GM12878 (cell line): ENCODE data around the gene QSOX1. TPM values are rescaled to one million over a fixed set of nuclear protein-coding genes. Genes with fewer than 3 reads are reported as not detected.

Source experiments
- ATAC-seq: fragments of 200-7000 bp; cut with Tn5 transposase; 3 replicates; pipeline ENCODE4 v1.9.1; 2020; ENCODE audit warnings: mild to moderate bottlenecking, moderate library complexity
- BruUV-seq: library from RNA; stranded (reverse); fragments of 400-500 nt; replicated peaks from 2 replicates; lab custom pipeline; 2021; lab: Mats Ljungman, UMichigan
- CTCF ChIA-PET: fragments of 300-600 bp; sonication (Branson Sonifier 250); formaldehyde crosslinking; extraction: SDS; loops from one replicate; lab custom pipeline; 2021; ENCODE audit warnings: inconsistent platforms; lab: Yijun Ruan, JAX
- POLR2A ChIA-PET: fragments of 350-600 bp; formaldehyde crosslinking; extraction: SDS; loops from one replicate; lab custom pipeline; 2021; ENCODE audit warnings: inconsistent platforms; lab: Charles Lee
- RAD21 ChIA-PET: fragments of 300-600 bp; sonication (Branson Sonifier 250); formaldehyde crosslinking; loops from one replicate; lab custom pipeline; 2023; ENCODE audit warnings: antibody characterized with exemption; ENCODE audit not compliant: unreplicated experiment; lab: Charles Lee
- SMC1A ChIA-PET: fragments of 300-600 bp; sonication (Branson Sonifier 250); formaldehyde crosslinking; loops from one replicate; lab custom pipeline; 2023; ENCODE audit not compliant: unreplicated experiment, uncharacterized antibody; lab: Charles Lee
- DNase-seq: peaks from one replicate; pipeline ENCODE4 v3.0.0-alpha.2; 2011; ENCODE audit warnings: low read depth, low spot score
- FAIRE-seq: peaks from 3 replicates; lab custom pipeline; 2011; peaks lifted over from hg19 to GRCh38; lab: Jason Lieb, UNC
- H2AFZ ChIP-seq: 2 replicates; pipeline ENCODE4 v1.6.0; 2011; ENCODE audit warnings: low read depth, low read length, control low read depth; ENCODE audit not compliant: control insufficient read depth
- H3K27ac ChIP-seq: 2 replicates; pipeline ENCODE4 v1.5.1; 2011; ENCODE audit warnings: control low read depth; ENCODE audit not compliant: control insufficient read depth, insufficient read depth
- H3K27me3 ChIP-seq, 2 experiments: replicated peaks in 1 of 2; 2 replicates each; pipeline versions ENCODE4 v1.6.0 to v1.6.1; 2011; ENCODE audit warnings: low read length in 1 of 2; ENCODE audit not compliant: control insufficient read depth in 2 of 2, insufficient read depth in 2 of 2
- H3K36me3 ChIP-seq, 2 experiments: 2 replicates each; pipeline ENCODE4 v1.5.1; 2011; ENCODE audit warnings: low read length in 1 of 2; ENCODE audit not compliant: control insufficient read depth in 2 of 2, insufficient read depth in 2 of 2
- H3K4me1 ChIP-seq: 2 replicates; pipeline ENCODE4 v1.6.1; 2011; ENCODE audit warnings: mild to moderate bottlenecking, low read length, moderate library complexity, mixed read lengths; ENCODE audit not compliant: control insufficient read depth, insufficient read depth
- H3K4me2 ChIP-seq: 2 replicates; pipeline ENCODE4 v1.6.0; 2011; ENCODE audit warnings: control low read depth; ENCODE audit not compliant: control insufficient read depth, insufficient read depth
- H3K4me3 ChIP-seq: fragments of 200-600 bp; sonication (generic); 2 replicates; pipeline ENCODE4 v1.5.1; 2016
- H3K79me2 ChIP-seq: 2 replicates; pipeline ENCODE4 v1.6.0; 2011; ENCODE audit warnings: low read length; ENCODE audit not compliant: control insufficient read depth, insufficient read depth
- H3K9ac ChIP-seq: 2 replicates; pipeline ENCODE4 v1.8.0; 2011; ENCODE audit warnings: low read length, control low read depth, mixed read lengths; ENCODE audit not compliant: control insufficient read depth, insufficient read depth
- H3K9me3 ChIP-seq: replicated peaks from 3 replicates; pipeline ENCODE4 v1.5.1; 2011; ENCODE audit warnings: mild to moderate bottlenecking, low read length; ENCODE audit not compliant: control insufficient read depth, insufficient read depth
- H4K20me1 ChIP-seq: 2 replicates; pipeline ENCODE4 v1.6.0; 2011; ENCODE audit not compliant: control insufficient read depth, insufficient read depth
- BMI1 ChIP-seq: fragments of 450-650 bp; IDR thresholded peaks from 2 replicates; pipeline ENCODE4 v1.6.1; 2016; ENCODE audit warnings: mild to moderate bottlenecking, moderate library complexity, borderline replicate concordance
- EED ChIP-seq: sonication (generic); IDR thresholded peaks from 2 replicates; pipeline ENCODE4 v1.6.1; 2016; ENCODE audit warnings: antibody characterized with exemption, low read depth
- NFXL1 ChIP-seq: fragments of 450-650 bp; IDR thresholded peaks from 2 replicates; pipeline ENCODE4 v1.6.1; 2017; ENCODE audit warnings: antibody characterized with exemption, mild to moderate bottlenecking, borderline replicate concordance
- PAX8 ChIP-seq: fragments of 450-650 bp; IDR thresholded peaks from 2 replicates; pipeline ENCODE4 v1.6.1; 2017; ENCODE audit warnings: mild to moderate bottlenecking, moderate library complexity
- PML ChIP-seq: IDR thresholded peaks from 2 replicates; pipeline ENCODE4 v1.6.1; 2012; ENCODE audit warnings: low read length, inconsistent platforms
- SMC3 ChIP-seq: IDR thresholded peaks from 2 replicates; pipeline ENCODE4 v1.6.1; 2011; ENCODE audit warnings: low read length, improper control_type of control experiment, borderline replicate concordance
- STAT3 ChIP-seq: IDR thresholded peaks from 2 replicates; pipeline ENCODE4 v1.6.1; 2011; ENCODE audit warnings: low read depth, low read length, improper control_type of control experiment
- YBX1 ChIP-seq: fragments of 450-650 bp; IDR thresholded peaks from 2 replicates; pipeline ENCODE4 v1.6.1; 2016; ENCODE audit warnings: antibody characterized with exemption
- ZNF24 ChIP-seq: fragments of 450-650 bp; IDR thresholded peaks from 2 replicates; pipeline ENCODE4 v1.6.1; 2017; ENCODE audit warnings: antibody characterized with exemption, mild to moderate bottlenecking
- WGBS: methylation state at CpG from one replicate; pipeline ENCODE4 v1.1.6; 2016; ENCODE audit warnings: low lambda C conversion rate; ENCODE audit not compliant: insufficient replicate concordance, insufficient coverage; ENCODE audit errors: missing lambda C conversion rate; 5-methylcytosine and 5-hydroxymethylcytosine counted together
- in situ Hi-C: fragments of 300-500 bp; cut with MboI; formaldehyde crosslinking; loops from 9 replicates; pipeline ENCODE4 v1.14.3; 2018; ENCODE audit warnings: mixed read lengths
- intact Hi-C: fragments of 100-400 bp; cut with micrococcal nuclease; formaldehyde crosslinking; loops from one replicate; pipeline ENCODE4 v1.14.2; 2022; ENCODE audit not compliant: unreplicated experiment
- polyA plus RNA-seq, 11 experiments: library from polyadenylated mRNA; depleted of rRNA in 4 of 11; unstranded in 6 of 11; stranded (reverse) in 5 of 11; fragments of >200 nt; fragmentation: Nextera tagmentation in 4 of 11; fragmentation: Illumina TruSeq in 1 of 11; extraction: Ambion mirVana in 4 of 11; extraction: Trizol in 1 of 11; gene quantifications; 1 replicate in 1 of 11; 2 replicates in 10 of 11; pipeline versions ENCODE4 v1.2.1 to v1.2.3, GENCODE V29; 2011 to 2016; ENCODE audit warnings: inconsistent platforms in 2 of 11, missing spikeins in 2 of 11, low read depth in 1 of 11
- total RNA-seq, 4 experiments: library from RNA; depleted of rRNA in 3 of 4; stranded (reverse); fragments of >200 nt in 3 of 4; fragmentation: Illumina TruSeq in 1 of 4; extraction: Trizol in 1 of 4; gene quantifications; 2 replicates each; pipeline versions ENCODE4 v1.2.1 to v1.2.3, GENCODE V29; 2013 to 2021
- TF ChIP-seq, protein P1 (sequence below): fragments of 450-650 bp; IDR thresholded peaks from 2 replicates; pipeline ENCODE4 v1.6.1; 2017; ENCODE audit warnings: low read depth, mild to moderate bottlenecking, moderate library complexity
- TF ChIP-seq, protein P2 (sequence below): fragments of 150-350 bp; IDR thresholded peaks from 2 replicates; pipeline ENCODE4 v1.6.1; 2014; ENCODE audit warnings: mild to moderate bottlenecking, low read depth, low read length
- TF ChIP-seq, protein P3 (sequence below): IDR thresholded peaks from 2 replicates; pipeline ENCODE4 v1.6.1; 2011; ENCODE audit warnings: borderline replicate concordance, low read depth, mild to moderate bottlenecking, moderate library complexity, mixed read lengths, low read length; ENCODE audit not compliant: insufficient read depth; ENCODE audit errors: extremely low read length
- TF ChIP-seq, protein P4 (sequence below): fragments of 450-650 bp; conservative IDR thresholded peaks from 2 replicates; pipeline ENCODE4 v1.6.1; 2017; ENCODE audit warnings: mild to moderate bottlenecking, moderate library complexity
- TF ChIP-seq, protein P5 (sequence below): fragments of 150-350 bp; IDR thresholded peaks from 2 replicates; pipeline ENCODE4 v1.6.1; 2016; ENCODE audit warnings: low read depth, low read length

Gene QSOX1
- total and polyA plus RNA-seq, 10 of the 15 experiments (the other 5 are each of a cell fraction or from before 2014, with no cell fraction given) = 1.8 to 31.3 (median 11.2) TPM

DNA sequence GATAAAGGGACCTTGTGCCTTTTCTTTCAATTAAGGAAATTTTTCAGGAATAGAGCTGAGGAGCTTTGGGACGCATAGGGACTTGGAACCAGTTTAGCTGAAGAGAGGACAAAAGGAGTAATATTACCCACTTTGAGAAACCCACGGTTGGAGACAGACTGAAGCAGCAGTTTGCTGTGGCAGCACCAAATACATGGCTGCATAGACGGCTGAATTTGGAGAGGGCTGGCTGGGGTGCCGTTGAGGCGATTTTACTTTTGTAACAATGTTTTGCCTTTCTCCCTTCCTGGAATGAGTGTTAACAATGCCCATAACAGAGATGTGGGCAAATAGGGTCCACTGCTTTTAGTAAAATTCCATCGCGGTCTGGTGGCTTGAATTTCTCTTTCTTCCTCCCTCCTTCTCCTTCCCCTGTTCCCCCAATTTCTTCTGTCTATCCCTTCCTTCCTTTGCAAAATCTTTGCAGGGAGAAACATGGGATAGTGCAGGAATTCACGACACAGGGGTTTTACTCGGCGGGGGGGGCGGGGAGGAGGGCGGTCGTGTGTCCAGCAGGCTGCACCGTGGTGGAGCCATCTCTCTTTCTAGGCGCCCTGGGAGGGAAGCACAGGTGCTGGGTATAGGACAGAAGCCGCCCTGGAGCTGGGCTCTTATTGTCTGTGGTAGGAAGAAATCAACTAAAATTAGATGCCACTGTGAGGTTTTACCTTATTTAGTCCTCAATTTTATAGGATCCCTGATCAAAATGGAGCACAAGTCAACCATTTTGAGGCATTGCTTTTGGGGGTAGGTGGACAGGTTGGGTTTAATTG, 82.2 kb downstream of the QSOX1 start:
- no peak for DNase-seq
- TF ChIP-seq BMI1 (no peak), ZNF24 (no peak), SMC3 (no peak), PAX8 (no peak), NFXL1 (no peak), STAT3 (no peak), YBX1 (no peak), PML (no peak), EED (no peak)
- TF ChIP-seq, protein P1, sequence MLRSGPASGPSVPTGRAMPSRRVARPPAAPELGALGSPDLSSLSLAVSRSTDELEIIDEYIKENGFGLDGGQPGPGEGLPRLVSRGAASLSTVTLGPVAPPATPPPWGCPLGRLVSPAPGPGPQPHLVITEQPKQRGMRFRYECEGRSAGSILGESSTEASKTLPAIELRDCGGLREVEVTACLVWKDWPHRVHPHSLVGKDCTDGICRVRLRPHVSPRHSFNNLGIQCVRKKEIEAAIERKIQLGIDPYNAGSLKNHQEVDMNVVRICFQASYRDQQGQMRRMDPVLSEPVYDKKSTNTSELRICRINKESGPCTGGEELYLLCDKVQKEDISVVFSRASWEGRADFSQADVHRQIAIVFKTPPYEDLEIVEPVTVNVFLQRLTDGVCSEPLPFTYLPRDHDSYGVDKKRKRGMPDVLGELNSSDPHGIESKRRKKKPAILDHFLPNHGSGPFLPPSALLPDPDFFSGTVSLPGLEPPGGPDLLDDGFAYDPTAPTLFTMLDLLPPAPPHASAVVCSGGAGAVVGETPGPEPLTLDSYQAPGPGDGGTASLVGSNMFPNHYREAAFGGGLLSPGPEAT = no peak
- TF ChIP-seq, protein P2, sequence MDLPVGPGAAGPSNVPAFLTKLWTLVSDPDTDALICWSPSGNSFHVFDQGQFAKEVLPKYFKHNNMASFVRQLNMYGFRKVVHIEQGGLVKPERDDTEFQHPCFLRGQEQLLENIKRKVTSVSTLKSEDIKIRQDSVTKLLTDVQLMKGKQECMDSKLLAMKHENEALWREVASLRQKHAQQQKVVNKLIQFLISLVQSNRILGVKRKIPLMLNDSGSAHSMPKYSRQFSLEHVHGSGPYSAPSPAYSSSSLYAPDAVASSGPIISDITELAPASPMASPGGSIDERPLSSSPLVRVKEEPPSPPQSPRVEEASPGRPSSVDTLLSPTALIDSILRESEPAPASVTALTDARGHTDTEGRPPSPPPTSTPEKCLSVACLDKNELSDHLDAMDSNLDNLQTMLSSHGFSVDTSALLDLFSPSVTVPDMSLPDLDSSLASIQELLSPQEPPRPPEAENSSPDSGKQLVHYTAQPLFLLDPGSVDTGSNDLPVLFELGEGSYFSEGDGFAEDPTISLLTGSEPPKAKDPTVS = no peak
- TF ChIP-seq, protein P3, sequence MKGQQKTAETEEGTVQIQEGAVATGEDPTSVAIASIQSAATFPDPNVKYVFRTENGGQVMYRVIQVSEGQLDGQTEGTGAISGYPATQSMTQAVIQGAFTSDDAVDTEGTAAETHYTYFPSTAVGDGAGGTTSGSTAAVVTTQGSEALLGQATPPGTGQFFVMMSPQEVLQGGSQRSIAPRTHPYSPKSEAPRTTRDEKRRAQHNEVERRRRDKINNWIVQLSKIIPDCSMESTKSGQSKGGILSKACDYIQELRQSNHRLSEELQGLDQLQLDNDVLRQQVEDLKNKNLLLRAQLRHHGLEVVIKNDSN = no peak
- TF ChIP-seq, protein P4, sequence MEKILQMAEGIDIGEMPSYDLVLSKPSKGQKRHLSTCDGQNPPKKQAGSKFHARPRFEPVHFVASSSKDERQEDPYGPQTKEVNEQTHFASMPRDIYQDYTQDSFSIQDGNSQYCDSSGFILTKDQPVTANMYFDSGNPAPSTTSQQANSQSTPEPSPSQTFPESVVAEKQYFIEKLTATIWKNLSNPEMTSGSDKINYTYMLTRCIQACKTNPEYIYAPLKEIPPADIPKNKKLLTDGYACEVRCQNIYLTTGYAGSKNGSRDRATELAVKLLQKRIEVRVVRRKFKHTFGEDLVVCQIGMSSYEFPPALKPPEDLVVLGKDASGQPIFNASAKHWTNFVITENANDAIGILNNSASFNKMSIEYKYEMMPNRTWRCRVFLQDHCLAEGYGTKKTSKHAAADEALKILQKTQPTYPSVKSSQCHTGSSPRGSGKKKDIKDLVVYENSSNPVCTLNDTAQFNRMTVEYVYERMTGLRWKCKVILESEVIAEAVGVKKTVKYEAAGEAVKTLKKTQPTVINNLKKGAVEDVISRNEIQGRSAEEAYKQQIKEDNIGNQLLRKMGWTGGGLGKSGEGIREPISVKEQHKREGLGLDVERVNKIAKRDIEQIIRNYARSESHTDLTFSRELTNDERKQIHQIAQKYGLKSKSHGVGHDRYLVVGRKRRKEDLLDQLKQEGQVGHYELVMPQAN = no peak
- TF ChIP-seq, protein P5, sequence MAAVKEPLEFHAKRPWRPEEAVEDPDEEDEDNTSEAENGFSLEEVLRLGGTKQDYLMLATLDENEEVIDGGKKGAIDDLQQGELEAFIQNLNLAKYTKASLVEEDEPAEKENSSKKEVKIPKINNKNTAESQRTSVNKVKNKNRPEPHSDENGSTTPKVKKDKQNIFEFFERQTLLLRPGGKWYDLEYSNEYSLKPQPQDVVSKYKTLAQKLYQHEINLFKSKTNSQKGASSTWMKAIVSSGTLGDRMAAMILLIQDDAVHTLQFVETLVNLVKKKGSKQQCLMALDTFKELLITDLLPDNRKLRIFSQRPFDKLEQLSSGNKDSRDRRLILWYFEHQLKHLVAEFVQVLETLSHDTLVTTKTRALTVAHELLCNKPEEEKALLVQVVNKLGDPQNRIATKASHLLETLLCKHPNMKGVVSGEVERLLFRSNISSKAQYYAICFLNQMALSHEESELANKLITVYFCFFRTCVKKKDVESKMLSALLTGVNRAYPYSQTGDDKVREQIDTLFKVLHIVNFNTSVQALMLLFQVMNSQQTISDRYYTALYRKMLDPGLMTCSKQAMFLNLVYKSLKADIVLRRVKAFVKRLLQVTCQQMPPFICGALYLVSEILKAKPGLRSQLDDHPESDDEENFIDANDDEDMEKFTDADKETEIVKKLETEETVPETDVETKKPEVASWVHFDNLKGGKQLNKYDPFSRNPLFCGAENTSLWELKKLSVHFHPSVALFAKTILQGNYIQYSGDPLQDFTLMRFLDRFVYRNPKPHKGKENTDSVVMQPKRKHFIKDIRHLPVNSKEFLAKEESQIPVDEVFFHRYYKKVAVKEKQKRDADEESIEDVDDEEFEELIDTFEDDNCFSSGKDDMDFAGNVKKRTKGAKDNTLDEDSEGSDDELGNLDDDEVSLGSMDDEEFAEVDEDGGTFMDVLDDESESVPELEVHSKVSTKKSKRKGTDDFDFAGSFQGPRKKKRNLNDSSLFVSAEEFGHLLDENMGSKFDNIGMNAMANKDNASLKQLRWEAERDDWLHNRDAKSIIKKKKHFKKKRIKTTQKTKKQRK = no peak

More for the DNA sequence above, 82.2 kb downstream of the QSOX1 start:
- no peak overlapping the region for H3K4me2 ChIP-seq
- no peaks in the 10 kb centered on the region for H3K4me1 ChIP-seq
- ATAC-seq (no peak), FAIRE-seq (no peak)
- H3K4me3 ChIP-seq = no peak overlapping the region
- ChIA-PET RAD21 (no interaction called here), POLR2A (no interaction called here), SMC1A (no interaction called here), CTCF (no interaction called here)
- no peaks in the 10 kb centered on the region for H4K20me1 ChIP-seq
- intact Hi-C loops = no loop called here
- no peak overlapping the region for H3K27ac ChIP-seq
- no peak overlapping the region for H2AFZ ChIP-seq
- 15% methylated on average over 16 of the region's 16 CpGs for WGBS
- no peaks in the 10 kb centered on the region for H3K36me3 ChIP-seq
- BruUV-seq = no TSS peak
- H3K9ac ChIP-seq = no peak overlapping the region
- in situ Hi-C loops = no loop called here
- no peaks in the 10 kb centered on the region for H3K79me2 ChIP-seq
- H3K9me3 ChIP-seq = no peaks in the 10 kb centered on the region; the same call in 2 of the 3 replicates
- H3K27me3 ChIP-seq = peaks cover 26 to 51% of the 10 kb centered on the region in 2 experiments
